K562 (cell line): ENCODE data around the gene RNASE7. TPM values are rescaled to one million over a fixed set of nuclear protein-coding genes. Genes with fewer than 3 reads are reported as not detected.

Experiments
- ATAC-seq: fragments of 200-7000 bp; cut with Tn5 transposase; 3 replicates; pipeline ENCODE4 v1.9.1; 2020; ENCODE audit warnings: moderate library complexity
- BruUV-seq: library from RNA; stranded (reverse); fragments of 400-500 nt; replicated peaks from 2 replicates; lab custom pipeline; 2021; lab: Mats Ljungman, UMichigan
- CTCF ChIA-PET: fragments of 300-600 bp; formaldehyde crosslinking; extraction: SDS; loops from one replicate; lab custom pipeline; 2021; ENCODE audit warnings: low intra/inter-chr PET ratio; lab: Yijun Ruan, JAX
- POLR2A ChIA-PET: fragments of 300-600, 350-650 bp; sonication (Branson Sonifier 250); formaldehyde crosslinking; extraction: SDS; loops from one replicate; lab custom pipeline; 2021; ENCODE audit warnings: antibody characterized with exemption, inconsistent platforms; lab: Yijun Ruan, JAX
- DNase-seq, 4 experiments: peaks; one replicate each; pipeline versions ENCODE4 v3.0.0 to v3.0.0-alpha.2; 2011 to 2018; ENCODE audit warnings: low spot score in 3 of 4, mixed read lengths in 3 of 4; ENCODE audit errors: extremely low read depth in 1 of 4
- FAIRE-seq: peaks from 2 replicates; lab custom pipeline; 2011; peaks lifted over from hg19 to GRCh38; lab: Jason Lieb, UNC
- H2AFZ ChIP-seq: 2 replicates; pipeline ENCODE4 v1.6.0; 2011; ENCODE audit warnings: low read depth, low read length, control low read depth, inconsistent platforms
- H3K27ac ChIP-seq: fragments of 200-600 bp; 3 replicates; pipeline ENCODE4 v1.8.0; 2011; ENCODE audit warnings: low read depth, mild to moderate bottlenecking, control low read depth, inconsistent platforms, low read length, moderate library complexity, mixed read lengths; ENCODE audit errors: extremely low read depth
- H3K27me3 ChIP-seq, 2 experiments: fragments of 300-600 bp in 1 of 2; 2 replicates in 1 of 2; 3 replicates in 1 of 2; pipeline versions ENCODE4 v1.6.0 to v1.8.0; 2011; ENCODE audit warnings: inconsistent platforms in 2 of 2, low read length in 2 of 2, mild to moderate bottlenecking in 1 of 2, mixed read lengths in 1 of 2, moderate library complexity in 1 of 2; ENCODE audit not compliant: control insufficient read depth in 2 of 2, insufficient read depth in 2 of 2
- H3K36me3 ChIP-seq: fragments of 300-600 bp; 3 replicates; pipeline ENCODE4 v1.8.0; 2011; ENCODE audit warnings: mild to moderate bottlenecking, low read length, inconsistent platforms; ENCODE audit not compliant: control insufficient read depth, insufficient read depth
- H3K4me1 ChIP-seq, 2 experiments: fragments of 200-600 bp in 1 of 2; replicated peaks in 1 of 2; 2 replicates in 1 of 2; 3 replicates in 1 of 2; pipeline versions ENCODE4 v1.5.1 to v1.8.0; 2011; ENCODE audit warnings: inconsistent platforms in 2 of 2, low read length in 2 of 2, mild to moderate bottlenecking in 1 of 2, mixed read lengths in 1 of 2, moderate library complexity in 1 of 2; ENCODE audit not compliant: control insufficient read depth in 2 of 2, insufficient read depth in 2 of 2
- H3K4me2 ChIP-seq: 2 replicates; pipeline ENCODE4 v1.6.1; 2011; ENCODE audit warnings: low read length, control low read depth, inconsistent platforms, mixed read lengths; ENCODE audit not compliant: insufficient read depth
- H3K4me3 ChIP-seq: fragments of 200-600 bp; sonication (generic), shearing (Covaris generic); 2 replicates; pipeline ENCODE4 v1.5.1; 2016; ENCODE audit warnings: control low read depth, inconsistent platforms
- H3K79me2 ChIP-seq: fragments of 200-600 bp; 3 replicates; pipeline ENCODE4 v1.8.0; 2011; ENCODE audit warnings: low read length, inconsistent platforms; ENCODE audit not compliant: control insufficient read depth, insufficient read depth
- H3K9ac ChIP-seq, 2 experiments: 2 replicates each; pipeline versions ENCODE4 v1.6.0 to v1.6.1; 2011; ENCODE audit warnings: low read depth in 2 of 2, low read length in 2 of 2, control low read depth in 1 of 2, inconsistent platforms in 1 of 2, mild to moderate bottlenecking in 1 of 2, mixed read lengths in 1 of 2; ENCODE audit not compliant: insufficient read depth in 1 of 2
- H3K9me1 ChIP-seq: one replicate; pipeline ENCODE4 v1.6.0; 2011; ENCODE audit warnings: inconsistent platforms, mild to moderate bottlenecking, low read length, moderate library complexity; ENCODE audit not compliant: control insufficient read depth, insufficient read depth
- H3K9me3 ChIP-seq: replicated peaks from 2 replicates; pipeline ENCODE4 v1.5.1; 2011; ENCODE audit warnings: low read depth, low read length, inconsistent platforms; ENCODE audit not compliant: control insufficient read depth, insufficient read depth
- H4K20me1 ChIP-seq: replicated peaks from 2 replicates; pipeline ENCODE4 v1.6.1; 2011; ENCODE audit warnings: low read length, inconsistent platforms, mixed read lengths; ENCODE audit not compliant: control insufficient read depth, insufficient read depth
- ZBTB12 ChIP-seq: fragments of 250-450 bp; sonication (Bioruptor Pico); IDR thresholded peaks from 2 replicates; pipeline ENCODE4 v1.4.0; 2020
- WGBS: fragments of 100-300 bp; shearing (Covaris generic); methylation state at CpG from one replicate; pipeline ENCODE4 v1.1.6; 2016; ENCODE audit warnings: low coverage, mixed read lengths; ENCODE audit not compliant: insufficient coverage; ENCODE audit errors: missing lambda C conversion rate; 5-methylcytosine and 5-hydroxymethylcytosine counted together
- in situ Hi-C: fragments of 300-500 bp; cut with MboI; formaldehyde crosslinking; loops from 4 replicates; pipeline ENCODE4 v1.15.0; 2018; ENCODE audit warnings: inconsistent platforms, mixed read lengths
- intact Hi-C: fragments of 100-400 bp; cut with micrococcal nuclease; formaldehyde crosslinking; loops from 2 replicates; pipeline ENCODE4 v1.14.2; 2022
- polyA plus RNA-seq, 8 experiments: library from polyadenylated mRNA; depleted of rRNA in 4 of 8; stranded (reverse) in 5 of 8; unstranded in 3 of 8; fragments of >200 nt; fragmentation: Nextera tagmentation in 2 of 8; fragmentation: Illumina TruSeq in 1 of 8; extraction: Ambion mirVana in 2 of 8; extraction: Trizol in 1 of 8; gene quantifications; 2 replicates each; pipeline versions ENCODE4 v1.2.1 to v1.2.3, GENCODE V29; 2011 to 2014; ENCODE audit warnings: inconsistent platforms in 1 of 8, missing spikeins in 1 of 8
- total RNA-seq, 7 experiments: library from RNA; depleted of rRNA in 6 of 7; stranded (reverse); fragments of >200 nt in 6 of 7; fragmentation: Illumina TruSeq in 2 of 7; extraction: Trizol in 2 of 7; gene quantifications; 2 replicates each; pipeline versions ENCODE4 v1.2.1 to v1.2.3, GENCODE V29; 2011 to 2021; ENCODE audit warnings: low replicate concordance in 1 of 7

Gene RNASE7
- total and polyA plus RNA-seq, 9 of the 15 experiments (the other 6 are each of a cell fraction or from before 2014, with no cell fraction given): not detected

- in situ Hi-C loops: no loop called here
These were observed 11.6 kb upstream of the RNASE7 start for GRCh38 chr14:21030531-21030930.

More at GRCh38 chr14:21030531-21030930, 11.6 kb upstream of the RNASE7 start:
- Histone ChIP-seq H3K79me2 (no peaks in the 10 kb centered on the region), H3K9me1 (peaks cover 2% of the 10 kb centered on the region), H4K20me1 (no peaks in the 10 kb centered on the region), H3K9ac (no peak overlapping the region), H3K4me2 (no peak overlapping the region), H3K9me3 (no peaks in the 10 kb centered on the region), H2AFZ (no peak overlapping the region), H3K4me1 (peaks cover 14 to 27% of the 10 kb centered on the region in 2 experiments), H3K36me3 (no peaks in the 10 kb centered on the region), H3K27me3 (no peaks in the 10 kb centered on the region), H3K27ac (no peak overlapping the region), H3K4me3 (no peak overlapping the region)
- DNase-seq (no peak), FAIRE-seq (no peak), ATAC-seq (no peak)
- BruUV-seq: no TSS peak
- intact Hi-C loops: no loop called here
- WGBS: 72% methylated on average over 11 of the region's 12 CpGs
- ChIA-PET CTCF (no interaction called here), POLR2A (no interaction called here)
- TF ChIP-seq ZBTB12 (CRISPR knock-in tag): no peak
